Measurements from ENCODE around the gene TENT4A. TPM values are rescaled to one million over a fixed set of nuclear protein-coding genes. Genes with fewer than 3 reads are reported as not detected.

The TENT4A gene
- total RNA-seq, 1 experiment from 2014 or later, result 32.3 TPM

- Histone ChIP-seq H3K9me3 (no peaks in the 10 kb centered on the region), H3K36me3 (ENCODE audit: control insufficient read depth, insufficient read depth, low read length) (no peaks in the 10 kb centered on the region), H3K4me3 (ENCODE audit: low read depth, low read length) (no peak overlapping the region), H3K27me3 (replicated peaks; ENCODE audit: control insufficient read depth, insufficient read depth, low read length) (no peaks in the 10 kb centered on the region), H3K4me1 (no peaks in the 10 kb centered on the region)
- CTCF ChIA-PET, result no interaction called here
- no TSS peak for BruUV-seq (replicated peaks)
- peaks cover 11% of the 10 kb centered on the region for H3K27me3 Mint-ChIP-seq (ENCODE audit: insufficient read depth, unreplicated experiment)
- no peak overlapping the region for H3K4me3 Mint-ChIP-seq (ENCODE audit: unreplicated experiment)
- POLR2A ChIA-PET, result no interaction called here
- H3K36me3 Mint-ChIP-seq (ENCODE audit: insufficient read depth, unreplicated experiment), result no peaks in the 10 kb centered on the region
- no peak for DNase-seq
- H3K27ac Mint-ChIP-seq (ENCODE audit: unreplicated experiment), result no peak overlapping the region
- no peaks in the 10 kb centered on the region for H3K9me3 Mint-ChIP-seq (ENCODE audit: unreplicated experiment)
- TF ChIP-seq CTCF (IDR thresholded peaks at IDR 0.05; ENCODE audit: insufficient read depth in 1 of 2, low read depth in 1 of 2, low read length in 1 of 2, severe bottlenecking in 1 of 2, unreplicated experiment in 1 of 2), result no peak
- no peaks in the 10 kb centered on the region for H3K4me1 Mint-ChIP-seq (ENCODE audit: low read depth, unreplicated experiment)
- intact Hi-C loops (cut with micrococcal nuclease; ENCODE audit: unreplicated experiment), result no loop called here
Measured at GRCh38 chr5:6705088-6705487, 8.1 kb upstream of the TENT4A start.

GRCh38 chr5:6705959-6706358 lies 7.3 kb upstream of the TENT4A start:
- Histone ChIP-seq H3K4me1 (no peaks in the 10 kb centered on the region), H3K9me3 (no peaks in the 10 kb centered on the region), H3K27me3 (replicated peaks; ENCODE audit: control insufficient read depth, insufficient read depth, low read length) (no peaks in the 10 kb centered on the region), H3K4me3 (ENCODE audit: low read depth, low read length) (no peak overlapping the region), H3K36me3 (ENCODE audit: control insufficient read depth, insufficient read depth, low read length) (no peaks in the 10 kb centered on the region)
- TF ChIP-seq CTCF (IDR thresholded peaks at IDR 0.05; ENCODE audit: insufficient read depth in 1 of 2, low read depth in 1 of 2, low read length in 1 of 2, severe bottlenecking in 1 of 2, unreplicated experiment in 1 of 2), result no peak
- no peaks in the 10 kb centered on the region for H3K36me3 Mint-ChIP-seq (ENCODE audit: insufficient read depth, unreplicated experiment)
- no peak for DNase-seq
- intact Hi-C loops (cut with micrococcal nuclease; ENCODE audit: unreplicated experiment), result no loop called here
- no peak overlapping the region for H3K4me3 Mint-ChIP-seq (ENCODE audit: unreplicated experiment)
- peaks cover 5% of the 10 kb centered on the region for H3K4me1 Mint-ChIP-seq (ENCODE audit: low read depth, unreplicated experiment)
- no peaks in the 10 kb centered on the region for H3K9me3 Mint-ChIP-seq (ENCODE audit: unreplicated experiment)
- CTCF ChIA-PET, result no interaction called here
- BruUV-seq (replicated peaks), result no TSS peak
- POLR2A ChIA-PET, result no interaction called here
- H3K27ac Mint-ChIP-seq (ENCODE audit: unreplicated experiment), result no peak overlapping the region
- peaks cover 8% of the 10 kb centered on the region for H3K27me3 Mint-ChIP-seq (ENCODE audit: insufficient read depth, unreplicated experiment)

GRCh38 chr5:6707852-6708251 lies 5.4 kb upstream of the TENT4A start:
- Mint-ChIP-seq H3K4me3 (ENCODE audit: unreplicated experiment) (no peak overlapping the region), H3K27ac (ENCODE audit: unreplicated experiment) (no peak overlapping the region), H3K9me3 (ENCODE audit: unreplicated experiment) (no peaks in the 10 kb centered on the region), H3K36me3 (ENCODE audit: insufficient read depth, unreplicated experiment) (peaks cover 8% of the 10 kb centered on the region), H3K4me1 (ENCODE audit: low read depth, unreplicated experiment) (peaks cover 9% of the 10 kb centered on the region), H3K27me3 (ENCODE audit: insufficient read depth, unreplicated experiment) (peaks cover 8% of the 10 kb centered on the region)
- POLR2A ChIA-PET, result no interaction called here
- no peaks in the 10 kb centered on the region for H3K27me3 ChIP-seq (replicated peaks; ENCODE audit: control insufficient read depth, insufficient read depth, low read length)
- no peak for DNase-seq
- TF ChIP-seq CTCF (IDR thresholded peaks at IDR 0.05; ENCODE audit: insufficient read depth in 1 of 2, low read depth in 1 of 2, low read length in 1 of 2, severe bottlenecking in 1 of 2, unreplicated experiment in 1 of 2), result no peak
- H3K4me1 ChIP-seq, result no peaks in the 10 kb centered on the region
- intact Hi-C loops (cut with micrococcal nuclease; ENCODE audit: unreplicated experiment), result no loop called here
- no peaks in the 10 kb centered on the region for H3K9me3 ChIP-seq
- H3K4me3 ChIP-seq (ENCODE audit: low read depth, low read length), result no peak overlapping the region
- no peaks in the 10 kb centered on the region for H3K36me3 ChIP-seq (ENCODE audit: control insufficient read depth, insufficient read depth, low read length)
- BruUV-seq (replicated peaks), result no TSS peak
- CTCF ChIA-PET, result no interaction called here

Data from Caco-2 (cell line).